Thoracic aorta (tissue), 2 donors: ENCODE results near the gene RNF145. TPM values are rescaled to one million over a fixed set of nuclear protein-coding genes. Genes with fewer than 3 reads are reported as not detected.
A peak's percentile ranks its signal among the peaks of the same experiment; 100 is the strongest.

Experiments
- ATAC-seq: fragments of 150-250 bp; one replicate; pipeline ENCODE4 v1.8.0; 2017; ENCODE audit warnings: low read depth; ENCODE audit not compliant: insufficient number of reproducible peaks, low FRiP score
- DNase-seq: peaks from one replicate; pipeline ENCODE4 v3.0.0-alpha.2; 2020; ENCODE audit warnings: low spot score
- H3K27ac ChIP-seq, 2 donors: fragments of 200-600 bp; sonication (generic); 1 replicate in 1 of 2; 2 replicates in 1 of 2; pipeline ENCODE4 v1.5.1; 2016; ENCODE audit warnings: mild to moderate bottlenecking in 2 of 2, moderate library complexity in 2 of 2
- H3K27me3 ChIP-seq: fragments of 200-600 bp; sonication (generic); replicated peaks from 2 replicates; pipeline ENCODE4 v1.6.0; 2016; ENCODE audit warnings: mild to moderate bottlenecking; ENCODE audit not compliant: insufficient read depth
- H3K36me3 ChIP-seq: fragments of 200-600 bp; sonication (generic); one replicate; pipeline ENCODE4 v1.5.1; 2016
- H3K4me1 ChIP-seq, 2 donors: fragments of 200-600 bp; sonication (generic); 1 replicate in 1 of 2; 2 replicates in 1 of 2; pipeline versions ENCODE4 v1.5.1 to v1.6.0; 2016; ENCODE audit warnings: low read depth in 2 of 2, mild to moderate bottlenecking in 1 of 2; ENCODE audit not compliant: control insufficient read depth in 1 of 2
- H3K4me3 ChIP-seq: fragments of 200-600 bp; sonication (generic); 2 replicates; pipeline ENCODE4 v1.5.1; 2016; ENCODE audit warnings: mild to moderate bottlenecking
- H3K9me3 ChIP-seq: fragments of 200-600 bp; sonication (generic); 2 replicates; pipeline ENCODE4 v1.5.1; 2016
- total RNA-seq, 2 donors: library from RNA; depleted of rRNA; stranded (reverse); fragments of >200 nt; gene quantifications; one replicate each; pipeline versions ENCODE4 v1.1.0 to v1.2.3, GENCODE V29; 2016
- TF ChIP-seq, protein P1 (sequence below): fragments of 200-600 bp; sonication (generic); IDR thresholded peaks from one replicate; pipeline ENCODE4 v1.5.1; 2019; ENCODE audit warnings: antibody characterized with exemption

RNF145 gene, protein sequence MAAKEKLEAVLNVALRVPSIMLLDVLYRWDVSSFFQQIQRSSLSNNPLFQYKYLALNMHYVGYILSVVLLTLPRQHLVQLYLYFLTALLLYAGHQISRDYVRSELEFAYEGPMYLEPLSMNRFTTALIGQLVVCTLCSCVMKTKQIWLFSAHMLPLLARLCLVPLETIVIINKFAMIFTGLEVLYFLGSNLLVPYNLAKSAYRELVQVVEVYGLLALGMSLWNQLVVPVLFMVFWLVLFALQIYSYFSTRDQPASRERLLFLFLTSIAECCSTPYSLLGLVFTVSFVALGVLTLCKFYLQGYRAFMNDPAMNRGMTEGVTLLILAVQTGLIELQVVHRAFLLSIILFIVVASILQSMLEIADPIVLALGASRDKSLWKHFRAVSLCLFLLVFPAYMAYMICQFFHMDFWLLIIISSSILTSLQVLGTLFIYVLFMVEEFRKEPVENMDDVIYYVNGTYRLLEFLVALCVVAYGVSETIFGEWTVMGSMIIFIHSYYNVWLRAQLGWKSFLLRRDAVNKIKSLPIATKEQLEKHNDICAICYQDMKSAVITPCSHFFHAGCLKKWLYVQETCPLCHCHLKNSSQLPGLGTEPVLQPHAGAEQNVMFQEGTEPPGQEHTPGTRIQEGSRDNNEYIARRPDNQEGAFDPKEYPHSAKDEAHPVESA
- total RNA-seq = 10 to 100 TPM; 38.3 to 46.1 TPM

DNA sequence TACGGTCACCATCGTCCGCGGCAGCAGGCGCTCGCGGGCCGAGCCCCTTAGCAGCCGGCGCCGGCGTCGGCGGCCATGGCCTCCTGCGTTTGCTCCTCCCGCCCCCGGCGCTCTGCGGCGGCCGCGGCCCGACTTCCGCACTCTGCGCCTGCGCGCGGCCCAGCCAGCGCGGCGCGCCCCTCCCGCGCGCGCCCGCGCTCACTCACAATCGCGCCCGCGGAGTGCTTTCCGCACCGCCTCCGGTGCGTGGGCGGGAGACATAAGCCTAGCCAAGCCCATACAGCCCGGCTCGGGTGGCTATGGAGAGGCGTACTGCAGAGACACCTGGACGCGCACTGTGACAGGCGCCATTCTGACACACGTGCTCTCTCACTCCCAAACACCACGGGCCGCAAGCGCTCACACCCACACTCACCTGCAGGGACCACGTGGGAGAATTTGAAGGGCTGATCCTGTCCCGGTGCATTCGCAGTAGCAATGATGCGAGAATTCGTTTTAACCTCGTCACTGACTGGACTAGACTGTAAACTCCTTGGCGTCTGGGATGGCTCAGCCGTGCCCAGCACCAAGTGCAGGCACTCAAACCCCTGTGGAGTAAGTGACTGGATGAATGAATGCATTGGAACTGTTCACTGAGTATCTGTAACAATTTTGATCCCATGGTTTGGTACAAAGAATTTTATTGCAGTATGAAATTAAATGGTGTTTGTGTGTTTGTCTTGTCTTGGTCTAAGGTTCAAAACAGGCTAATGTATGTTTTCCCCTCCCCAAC is at the start of gene RNF145:
Gene RNF145 (minus strand): TSS at position 116 of the 772 bp plus-strand sequence. CDS start 5,936 bp downstream, outside the sequence.
- Histone ChIP-seq H3K4me1 (peaks cover 23 to 35% of the 10 kb centered on the region in 2 donors), H3K27me3 (no peaks in the 10 kb centered on the region), H3K9me3 (no peaks in the 10 kb centered on the region), H3K4me3 (peak within 1 kb of the TSS; percentile 96), H3K27ac (peak within 1 kb of the TSS; percentile 84 to 85), H3K36me3 (no peaks in the 10 kb centered on the region)
- TF ChIP-seq, protein P1, sequence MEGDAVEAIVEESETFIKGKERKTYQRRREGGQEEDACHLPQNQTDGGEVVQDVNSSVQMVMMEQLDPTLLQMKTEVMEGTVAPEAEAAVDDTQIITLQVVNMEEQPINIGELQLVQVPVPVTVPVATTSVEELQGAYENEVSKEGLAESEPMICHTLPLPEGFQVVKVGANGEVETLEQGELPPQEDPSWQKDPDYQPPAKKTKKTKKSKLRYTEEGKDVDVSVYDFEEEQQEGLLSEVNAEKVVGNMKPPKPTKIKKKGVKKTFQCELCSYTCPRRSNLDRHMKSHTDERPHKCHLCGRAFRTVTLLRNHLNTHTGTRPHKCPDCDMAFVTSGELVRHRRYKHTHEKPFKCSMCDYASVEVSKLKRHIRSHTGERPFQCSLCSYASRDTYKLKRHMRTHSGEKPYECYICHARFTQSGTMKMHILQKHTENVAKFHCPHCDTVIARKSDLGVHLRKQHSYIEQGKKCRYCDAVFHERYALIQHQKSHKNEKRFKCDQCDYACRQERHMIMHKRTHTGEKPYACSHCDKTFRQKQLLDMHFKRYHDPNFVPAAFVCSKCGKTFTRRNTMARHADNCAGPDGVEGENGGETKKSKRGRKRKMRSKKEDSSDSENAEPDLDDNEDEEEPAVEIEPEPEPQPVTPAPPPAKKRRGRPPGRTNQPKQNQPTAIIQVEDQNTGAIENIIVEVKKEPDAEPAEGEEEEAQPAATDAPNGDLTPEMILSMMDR = no peak
- peak; percentile 78 for DNase-seq
- peak; percentile 79 for ATAC-seq

DNA sequence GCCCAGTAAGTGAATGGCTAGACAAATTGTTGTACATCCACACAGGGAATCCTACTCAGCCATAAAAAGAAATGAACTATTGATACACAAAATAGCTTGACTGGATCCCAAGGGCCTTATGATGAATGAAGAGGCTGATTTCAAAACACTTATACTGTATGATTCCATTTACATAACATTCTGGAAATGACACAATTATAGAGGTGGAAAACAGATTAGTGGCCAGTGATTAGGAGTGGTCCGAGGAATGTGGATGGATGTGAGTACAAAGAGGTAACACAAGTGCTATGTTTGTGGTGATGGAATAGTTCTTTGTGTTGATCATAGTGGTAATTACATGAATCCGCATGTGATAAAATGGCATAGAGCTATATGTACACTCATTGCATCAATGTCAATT is 49.0 kb upstream of the RNF145 start:
- H3K9me3 ChIP-seq = no peaks in the 10 kb centered on the region
- H3K27me3 ChIP-seq = no peaks in the 10 kb centered on the region
- no peak overlapping the region for H3K27ac ChIP-seq
- H3K4me3 ChIP-seq = no peak overlapping the region
- H3K36me3 ChIP-seq = no peaks in the 10 kb centered on the region
- ATAC-seq (no peak), DNase-seq (no peak)
- H3K4me1 ChIP-seq = peaks cover 0 to 9% of the 10 kb centered on the region in 2 donors
- TF ChIP-seq, protein P1 = no peak

DNA sequence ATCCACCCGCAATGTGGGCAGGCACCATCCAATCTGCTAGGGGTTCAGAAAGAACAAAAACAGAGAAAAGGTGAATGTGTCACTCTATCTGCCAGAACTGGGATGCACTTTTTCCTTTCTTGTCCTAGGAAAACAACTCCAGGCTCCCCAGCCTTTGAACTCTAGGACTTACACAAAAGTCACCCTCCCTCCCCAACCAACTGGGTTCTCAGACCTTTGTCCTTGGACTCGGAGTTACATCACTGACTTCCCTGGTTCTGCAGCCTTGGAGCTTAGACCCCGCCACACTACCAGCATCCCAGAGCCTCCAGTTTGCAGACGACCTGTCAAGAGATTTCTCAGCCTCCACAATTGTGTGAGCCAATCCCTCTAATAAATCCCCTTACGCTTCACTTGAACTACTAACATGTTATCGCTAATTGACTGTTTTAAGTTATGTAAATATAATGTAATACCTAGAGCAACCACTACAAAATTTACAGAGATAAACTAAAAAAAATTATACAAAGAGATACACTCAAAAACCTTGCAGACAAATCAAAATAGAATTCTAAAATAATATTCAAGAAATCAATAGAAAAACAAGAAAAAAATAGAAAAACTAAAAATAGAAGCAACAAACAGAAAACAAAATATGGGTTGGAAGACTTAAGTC is 48.4 kb upstream of the RNF145 start:
- no peaks in the 10 kb centered on the region for H3K9me3 ChIP-seq
- H3K4me3 ChIP-seq = no peak overlapping the region
- no peaks in the 10 kb centered on the region for H3K36me3 ChIP-seq
- DNase-seq (no peak), ATAC-seq (no peak)
- peaks cover 0 to 9% of the 10 kb centered on the region in 2 donors for H3K4me1 ChIP-seq
- no peak overlapping the region for H3K27ac ChIP-seq
- TF ChIP-seq, protein P1 = no peak
- H3K27me3 ChIP-seq = no peaks in the 10 kb centered on the region

DNA sequence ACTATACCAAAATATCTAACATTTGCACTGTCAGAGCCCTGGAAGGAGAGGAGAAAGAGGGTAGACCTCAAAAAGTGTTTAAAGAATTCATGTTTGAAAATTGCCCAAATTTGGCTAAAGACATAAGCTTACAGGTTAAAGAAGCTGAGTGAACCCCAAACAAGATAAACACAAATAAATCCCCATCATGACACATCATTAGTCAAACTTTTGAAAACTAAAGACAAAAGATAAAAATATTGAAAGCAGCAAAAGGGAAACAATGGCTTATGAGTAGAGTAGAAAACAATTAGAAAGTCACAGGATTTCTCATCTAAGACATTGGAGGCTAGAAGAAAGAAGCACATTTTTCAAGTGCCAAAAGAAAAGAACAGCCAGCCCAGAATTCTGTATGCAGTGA is 47.7 kb upstream of the RNF145 start:
- no peaks in the 10 kb centered on the region for H3K9me3 ChIP-seq
- no peak overlapping the region for H3K4me3 ChIP-seq
- no peak for ATAC-seq
- DNase-seq = no peak
- no peaks in the 10 kb centered on the region for H3K36me3 ChIP-seq
- H3K4me1 ChIP-seq = peaks cover 0 to 2% of the 10 kb centered on the region in 2 donors
- TF ChIP-seq, protein P1 = no peak
- H3K27me3 ChIP-seq = no peaks in the 10 kb centered on the region
- H3K27ac ChIP-seq = no peak overlapping the region
